Heart left ventricle (tissue), 16 donors: ENCODE data around the gene SLITRK4. TPM values are rescaled to one million over a fixed set of nuclear protein-coding genes. Genes with fewer than 3 reads are reported as not detected.

Experiments
- ATAC-seq, 4 donors: fragments of 200-7000 bp; cut with Tn5 transposase; one replicate each; pipeline ENCODE4 v1.9.1; 2020 to 2022; ENCODE audit warnings: moderate library complexity in 4 of 4, mild to moderate bottlenecking in 3 of 4, moderate number of reproducible peaks in 1 of 4
- DNase-seq, 5 donors: peaks; one replicate each; pipeline ENCODE4 v3.0.0-alpha.2; 2020
- H3K27ac ChIP-seq, 12 donors: fragments of 200-600 bp; sonication (generic) in 4 of 12; one replicate each; pipeline versions ENCODE4 v1.5.0 to v1.8.0; 2016 to 2022; ENCODE audit warnings: mild to moderate bottlenecking in 2 of 12
- H3K27me3 ChIP-seq, 9 donors: fragments of 200-600 bp; sonication (generic) in 2 of 9; one replicate each; pipeline versions ENCODE4 v1.5.1 to v1.8.0; 2016 to 2022; ENCODE audit warnings: mild to moderate bottlenecking in 3 of 9
- H3K36me3 ChIP-seq, 9 donors: fragments of 200-600 bp; sonication (generic) in 2 of 9; one replicate each; pipeline versions ENCODE4 v1.5.0 to v1.8.0; 2018 to 2022; ENCODE audit warnings: mild to moderate bottlenecking in 2 of 9
- H3K4me1 ChIP-seq, 12 donors: fragments of 200-600 bp; sonication (generic) in 4 of 12; one replicate each; pipeline versions ENCODE4 v1.5.0 to v1.8.0; 2016 to 2022; ENCODE audit warnings: mild to moderate bottlenecking in 3 of 12
- H3K4me3 ChIP-seq, 12 donors: fragments of 200-600 bp; sonication (generic) in 4 of 12; one replicate each; pipeline versions ENCODE4 v1.5.0 to v1.8.0; 2017 to 2022; ENCODE audit warnings: mild to moderate bottlenecking in 9 of 12, moderate library complexity in 4 of 12
- H3K9me3 ChIP-seq, 12 donors: fragments of 200-600 bp; sonication (generic) in 4 of 12; one replicate each; pipeline versions ENCODE4 v1.5.0 to v1.8.0; 2016 to 2022; ENCODE audit warnings: mild to moderate bottlenecking in 1 of 12
- CTCF ChIP-seq, 12 donors: fragments of 200-600 bp; sonication (generic) in 4 of 12; IDR thresholded peaks; one replicate each; pipeline versions ENCODE4 v1.5.0 to v1.8.0; 2018 to 2022; ENCODE audit warnings: antibody characterized with exemption in 12 of 12, mild to moderate bottlenecking in 5 of 12
- POLR2A ChIP-seq, 2 donors: fragments of 450-650 bp; IDR thresholded peaks; one replicate each; pipeline ENCODE4 v1.6.1; 2017; ENCODE audit warnings: antibody characterized with exemption in 2 of 2, mild to moderate bottlenecking in 2 of 2, moderate library complexity in 2 of 2
- WGBS, 4 donors: extraction: QIAGEN DNeasy Blood & Tissue Kit in 2 of 4; methylation state at CpG; one replicate each; pipeline versions ENCODE4 v1.1.5 to v1.1.7; 2013 to 2018; 5-methylcytosine and 5-hydroxymethylcytosine counted together
- intact Hi-C, 10 donors: fragments of 100-400 bp; cut with DNase I; formaldehyde crosslinking; loops; one replicate each; pipeline versions ENCODE4 v1.11.1 to v1.14.2; 2022
- polyA plus RNA-seq, 2 donors: library from polyadenylated mRNA; stranded (reverse); fragments of 200-250 nt; gene quantifications; one replicate each; pipeline ENCODE4 v1.2.3, GENCODE V29; 2013
- total RNA-seq, 9 donors: library from RNA; depleted of rRNA in 2 of 9; stranded (reverse); fragments of >200 nt in 2 of 9; fragmentation: NEBNext Ultra II Directional in 3 of 9; extraction: Animal tissue kit (Norgen Biotek cat#: 25700) in 3 of 9; gene quantifications; one replicate each; pipeline versions ENCODE4 v1.1.0 to v1.2.4, GENCODE V29; 2016 to 2023
- donor health status: ischemic (EF 13 %, LVEDD 7.1; RV severe dilation, severe dysfunction).
- donor health status: healthy with polysubstance abuse.
- donor health status: DM: no; HTN: yes; CAD: no.
- donor health status: DM: no; HTN: no; CAD: no.
- donor health status: ischemic (EF 25% LVEDD 6.9; RV normal size, moderate dysfunction).
- donor health status: ischemic (EF 25% LVEDD 5.7; RV mildly dilated, moderate dysfunction).
- donor health status: healthy.
- donor health status: DM: yes; HTN: yes; CAD: no.
- donor health status: ischemic (EF 35%, LVEDD 5.7; RV mildly dilated, moderate dysfunction).
- donor health status: nonischemic (EF 11% LVEDD 7.7; RV severe dilation, severe dysfunction).
- donor health status: DM: yes; HTN: yes; CAD: no.
- donor health status: PGD.
- donor health status: ischemic (EF 29% LVEDD 5.4; RV normal size, mild dysfunction).
- donor health status: nonischemic (EF 23%, LVEDD 6.1; RV moderate dilation, normal function).

Gene SLITRK4
- total and polyA plus RNA-seq, 11 donors: 0.14 to 7.2 (median 0.67) TPM

GRCh38 chrX:143633461-143634308 is 2.2 kb downstream of the SLITRK4 start:
- no peaks in the 10 kb centered on the region for H3K9me3 ChIP-seq
- intact Hi-C loops: no loop called here
- ATAC-seq: peak in 2 of 4 donors; percentile 28 to 29
- WGBS, 4 donors: 1 to 39% (median 19%) methylated on average over 47 to 64 of the region's 64 CpGs
- no peaks in the 10 kb centered on the region for H3K36me3 ChIP-seq
- no peaks in the 10 kb centered on the region for H3K4me1 ChIP-seq
- peak in 1 of 5 donors; percentile 13 for DNase-seq
- peaks cover 0 to 16% (median 0%) of the 10 kb centered on the region in 9 donors for H3K27me3 ChIP-seq
- H3K27ac ChIP-seq: no peak overlapping the region
- H3K4me3 ChIP-seq: peak overlapping the region in 11 of 12 donors; percentile 14 to 59 (median 47)
- TF ChIP-seq CTCF (IDR thresholded peaks at IDR 0.05) (no peak), POLR2A (IDR thresholded peaks at IDR 0.05) (no peak)

GRCh38 chrX:143632625-143633410 is 3.1 kb downstream of the SLITRK4 start:
- Histone ChIP-seq H3K4me3 (peak overlapping the region in 9 of 12 donors; percentile 37 to 59 (median 49)), H3K9me3 (no peaks in the 10 kb centered on the region), H3K27me3 (peaks cover 0 to 16% (median 0%) of the 10 kb centered on the region in 9 donors), H3K4me1 (no peaks in the 10 kb centered on the region), H3K27ac (no peak overlapping the region), H3K36me3 (no peaks in the 10 kb centered on the region)
- peak in 1 of 4 donors; percentile 48 for ATAC-seq
- DNase-seq: no peak
- 22 to 45% (median 38%) methylated on average over 7 of the region's 7 CpGs for WGBS, 4 donors
- TF ChIP-seq POLR2A (IDR thresholded peaks at IDR 0.05) (no peak), CTCF (IDR thresholded peaks at IDR 0.05) (no peak)
- intact Hi-C loops: no loop called here

GRCh38 chrX:143623657-143624056 is 12.2 kb downstream of the SLITRK4 start:
- 46 to 80% (median 62%) methylated on average over 2 of the region's 2 CpGs for WGBS, 4 donors
- no peak for DNase-seq
- intact Hi-C loops: no loop called here

More at GRCh38 chrX:143623657-143624056, 12.2 kb downstream of the SLITRK4 start:
- Histone ChIP-seq H3K36me3 (no peaks in the 10 kb centered on the region), H3K27me3 (no peaks in the 10 kb centered on the region), H3K4me3 (no peak overlapping the region), H3K27ac (no peak overlapping the region), H3K9me3 (no peaks in the 10 kb centered on the region), H3K4me1 (no peaks in the 10 kb centered on the region)
- no peak for ATAC-seq
- no peak for TF ChIP-seq CTCF (IDR thresholded peaks at IDR 0.05)
- TF ChIP-seq POLR2A (IDR thresholded peaks at IDR 0.05): no peak
